Measurements from ENCODE around the gene CRB1. TPM values are rescaled to one million over a fixed set of nuclear protein-coding genes. Genes with fewer than 3 reads are reported as not detected.

CRB1 gene
- total RNA-seq, 3 donors from 2014 or later (not counting 1 experiment from before 2014, with no cell fraction given): 0.36 to 0.83 TPM; not detected in 1

DNA sequence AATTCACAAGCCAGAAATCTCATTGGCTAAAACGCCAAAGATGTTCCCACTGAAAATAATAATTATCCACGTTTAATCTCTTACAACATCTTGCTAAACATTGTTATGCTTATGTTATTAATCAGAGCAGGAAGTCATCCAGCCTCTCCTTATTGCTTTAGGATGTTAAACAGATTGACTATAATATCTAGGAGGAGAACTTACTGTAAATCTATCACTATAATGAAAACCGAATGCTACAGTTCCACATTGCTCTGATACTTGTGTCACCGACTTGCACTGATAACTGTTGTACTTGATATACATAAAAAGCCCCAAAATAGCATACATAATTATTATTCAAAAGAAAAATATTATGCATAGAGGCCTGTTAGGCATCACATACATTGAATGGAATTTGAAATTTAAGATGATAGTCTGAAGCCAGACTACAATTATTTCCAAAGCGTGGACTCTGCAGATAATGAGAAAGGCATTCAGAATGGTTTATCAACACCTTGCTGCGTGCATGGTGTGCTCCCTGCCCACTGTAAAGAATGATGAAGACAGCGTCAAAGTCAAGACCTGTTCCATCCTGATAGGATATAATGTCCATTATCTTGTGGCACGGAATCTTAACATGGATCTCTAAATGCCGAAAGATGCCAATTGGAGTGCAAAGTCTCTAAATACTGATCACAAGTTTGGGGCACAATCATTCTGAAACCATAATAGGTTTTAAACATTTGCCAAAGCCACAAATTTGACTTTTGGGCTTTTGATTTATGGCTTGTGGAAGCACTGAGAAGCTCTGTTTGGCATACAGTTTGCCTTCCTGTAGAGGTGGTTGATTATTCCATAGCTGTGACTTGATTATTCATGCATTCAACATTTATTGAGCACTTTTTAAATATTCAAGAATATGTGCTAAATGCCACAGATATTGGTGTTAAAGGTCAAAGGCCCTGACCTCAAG, 71.3 kb downstream of the CRB1 start:
- no peaks in the 10 kb centered on the region for H3K36me3 Mint-ChIP-seq
- no peak overlapping the region for H3K27ac ChIP-seq (ENCODE audit: low read length)
- H3K27me3 ChIP-seq (ENCODE audit: control insufficient read depth, insufficient read depth, low read length): no peaks in the 10 kb centered on the region
- H3K27ac Mint-ChIP-seq: no peak overlapping the region
- no peak for TF ChIP-seq CTCF (IDR thresholded peaks at IDR 0.05)
- peaks cover 0 to 5% of the 10 kb centered on the region in 2 donors for H3K4me1 Mint-ChIP-seq
- no peaks in the 10 kb centered on the region for H3K4me1 ChIP-seq (ENCODE audit: control insufficient read depth, insufficient read depth, low read length)
- DNase-seq (no peak), ATAC-seq (no peak)
- no peaks in the 10 kb centered on the region for H3K9me3 Mint-ChIP-seq
- intact Hi-C loops (cut with micrococcal nuclease): no loop called here
- peaks cover 4 to 16% of the 10 kb centered on the region in 2 donors for H3K27me3 Mint-ChIP-seq (ENCODE audit: low read depth in 2 of 2)
- no peak overlapping the region for H3K4me3 ChIP-seq (ENCODE audit: low read length)
- WGBS (ENCODE audit: insufficient coverage): 74% methylated on average over 5 of the region's 9 CpGs
- no peaks in the 10 kb centered on the region for H3K36me3 ChIP-seq (ENCODE audit: control insufficient read depth, insufficient read depth, low read length)
- H3K9me3 ChIP-seq (ENCODE audit: control insufficient read depth, insufficient read depth, low read length): no peaks in the 10 kb centered on the region
- H3K4me3 Mint-ChIP-seq: no peak overlapping the region

GRCh38 chr1:197341626-197342025, 73.6 kb downstream of the CRB1 start:
- 70% methylated on average over 1 of the region's 1 CpG for WGBS (ENCODE audit: insufficient coverage)
- peaks cover 0 to 5% of the 10 kb centered on the region in 2 donors for H3K4me1 Mint-ChIP-seq
- no peak overlapping the region for H3K27ac Mint-ChIP-seq

GRCh38 chr1:197342044-197342565, 74.1 kb downstream of the CRB1 start:
- 20% methylated on average over 2 of the region's 3 CpGs for WGBS (ENCODE audit: insufficient coverage)
- TF ChIP-seq CTCF (IDR thresholded peaks at IDR 0.05): no peak

More at GRCh38 chr1:197341626-197342025, 73.6 kb downstream of the CRB1 start:
- DNase-seq: no peak
- Mint-ChIP-seq H3K27me3 (ENCODE audit: low read depth in 2 of 2) (peaks cover 13 to 16% of the 10 kb centered on the region in 2 donors), H3K4me3 (no peak overlapping the region), H3K9me3 (no peaks in the 10 kb centered on the region), H3K36me3 (no peaks in the 10 kb centered on the region)
- Histone ChIP-seq H3K4me3 (ENCODE audit: low read length) (no peak overlapping the region), H3K36me3 (ENCODE audit: control insufficient read depth, insufficient read depth, low read length) (no peaks in the 10 kb centered on the region), H3K27ac (ENCODE audit: low read length) (no peak overlapping the region), H3K27me3 (ENCODE audit: control insufficient read depth, insufficient read depth, low read length) (no peaks in the 10 kb centered on the region), H3K9me3 (ENCODE audit: control insufficient read depth, insufficient read depth, low read length) (no peaks in the 10 kb centered on the region), H3K4me1 (ENCODE audit: control insufficient read depth, insufficient read depth, low read length) (no peaks in the 10 kb centered on the region)
- TF ChIP-seq CTCF (IDR thresholded peaks at IDR 0.05): no peak
- ATAC-seq: no peak
- intact Hi-C loops (cut with micrococcal nuclease): no loop called here

More at GRCh38 chr1:197342044-197342565, 74.1 kb downstream of the CRB1 start:
- H3K4me3 ChIP-seq (ENCODE audit: low read length): no peak overlapping the region
- H3K9me3 Mint-ChIP-seq: no peaks in the 10 kb centered on the region
- no peak for DNase-seq
- H3K4me3 Mint-ChIP-seq: no peak overlapping the region
- no peak overlapping the region for H3K27ac ChIP-seq (ENCODE audit: low read length)
- no peaks in the 10 kb centered on the region for H3K36me3 Mint-ChIP-seq
- H3K4me1 Mint-ChIP-seq: peaks cover 0 to 5% of the 10 kb centered on the region in 2 donors
- H3K27me3 ChIP-seq (ENCODE audit: control insufficient read depth, insufficient read depth, low read length): no peaks in the 10 kb centered on the region
- intact Hi-C loops (cut with micrococcal nuclease): no loop called here
- H3K9me3 ChIP-seq (ENCODE audit: control insufficient read depth, insufficient read depth, low read length): no peaks in the 10 kb centered on the region
- H3K36me3 ChIP-seq (ENCODE audit: control insufficient read depth, insufficient read depth, low read length): no peaks in the 10 kb centered on the region
- H3K27ac Mint-ChIP-seq: no peak overlapping the region
- no peaks in the 10 kb centered on the region for H3K4me1 ChIP-seq (ENCODE audit: control insufficient read depth, insufficient read depth, low read length)
- no peak for ATAC-seq
- peaks cover 13 to 16% of the 10 kb centered on the region in 2 donors for H3K27me3 Mint-ChIP-seq (ENCODE audit: low read depth in 2 of 2)

All from natural killer cell (primary cell).